Activated CD8-positive, alpha-beta memory T cell treated with anti-CD3 and anti-CD28 coated beads, Interleukin-2, amount 50 U/mL, for 1 hour (primary cell): ENCODE measurements around the gene REL.
A peak's percentile ranks its signal among the peaks of the same experiment; 100 is the strongest.
"Not testable (repeated sequence)": the region's sequence is repeated elsewhere in the genome, so short reads cannot be mapped to it uniquely, and the experiment has no call there.

Source experiments
- DNase-seq: peaks from one replicate; pipeline ENCODE4 v3.0.0-alpha.2; 2020; ENCODE audit errors: extremely low read depth

Gene REL

GRCh38 chr2:60881047-60881932, at the start of gene REL:
TSS of gene REL (plus strand) at chr2:60881574. CDS start at chr2:60881841, 267 bp downstream.
- DNase-seq = peak; percentile 72

- no peak for DNase-seq
Observed at GRCh38 chr2:60831921-60832320, 49.5 kb upstream of the REL start.

GRCh38 chr2:60832621-60833020, 48.8 kb upstream of the REL start:
- DNase-seq = no peak

- DNase-seq = no peak
Observed at GRCh38 chr2:60834270-60834717, 47.1 kb upstream of the REL start.

GRCh38 chr2:60836491-60836890, 44.9 kb upstream of the REL start:
- DNase-seq = no peak

GRCh38 chr2:60837123-60837522, 44.3 kb upstream of the REL start:
- no peak for DNase-seq

GRCh38 chr2:60838481-60838880, 42.9 kb upstream of the REL start:
- no peak for DNase-seq

GRCh38 chr2:60839126-60839813, 42.1 kb upstream of the REL start:
- no peak for DNase-seq

- no peak for DNase-seq
Observed at GRCh38 chr2:60840880-60841279, 40.5 kb upstream of the REL start.

GRCh38 chr2:60843006-60843405, 38.4 kb upstream of the REL start:
- DNase-seq = no peak

GRCh38 chr2:60844105-60844504, 37.3 kb upstream of the REL start:
- DNase-seq = no peak

- DNase-seq = no peak
Observed at GRCh38 chr2:60847854-60848253, 33.5 kb upstream of the REL start.

- no peak for DNase-seq
Observed at GRCh38 chr2:60849187-60849586, 32.2 kb upstream of the REL start.

- no peak for DNase-seq
Observed at GRCh38 chr2:60852282-60852860, 29.0 kb upstream of the REL start.

- no peak for DNase-seq
Observed at GRCh38 chr2:60853531-60853930, 27.8 kb upstream of the REL start.

GRCh38 chr2:60855989-60856669, 25.2 kb upstream of the REL start:
- DNase-seq = no peak

- DNase-seq = no peak
Observed at GRCh38 chr2:60857056-60857455, 24.3 kb upstream of the REL start.

- no peak for DNase-seq
Observed at GRCh38 chr2:60858897-60859311, 22.5 kb upstream of the REL start.

- DNase-seq = no peak
Observed at GRCh38 chr2:60861736-60862135, 19.6 kb upstream of the REL start.

GRCh38 chr2:60862642-60863041, 18.7 kb upstream of the REL start:
- DNase-seq = no peak

GRCh38 chr2:60865361-60865760, 16.0 kb upstream of the REL start:
- DNase-seq = not testable (repeated sequence)

- no peak for DNase-seq
Observed at GRCh38 chr2:60867007-60867406, 14.4 kb upstream of the REL start.
